Neural cell (in vitro differentiated cells): Measurements from ENCODE around the gene DBN1. TPM values are rescaled to one million over a fixed set of nuclear protein-coding genes. Genes with fewer than 3 reads are reported as not detected.

Experiments used
- H2AFZ ChIP-seq: fragments of 200-600, 300-800 bp; sonication (generic), shearing (Covaris generic); 2 replicates; pipeline ENCODE4 v1.6.0; 2014; ENCODE audit warnings: low read depth, mild to moderate bottlenecking, antibody characterized with exemption, low read length, moderate library complexity
- H3F3A ChIP-seq: fragments of 200-600 bp; shearing (Covaris generic); 2 replicates; pipeline ENCODE4 v1.6.1; 2016; ENCODE audit warnings: mild to moderate bottlenecking, moderate library complexity, mixed read lengths, antibody characterized with exemption, low read length; ENCODE audit not compliant: insufficient read depth, poor library complexity, severe bottlenecking
- H3K27ac ChIP-seq: fragments of 200-600, 300-800 bp; sonication (generic), shearing (Covaris generic); 2 replicates; pipeline ENCODE4 v1.5.1; 2014; ENCODE audit warnings: mild to moderate bottlenecking, low read length, moderate library complexity
- H3K27me3 ChIP-seq: fragments of 300-800, 200-600 bp; sonication (generic), shearing (Covaris generic); 2 replicates; pipeline ENCODE4 v1.6.0; 2014; ENCODE audit warnings: mild to moderate bottlenecking, low read depth, low read length, moderate library complexity; ENCODE audit not compliant: insufficient read depth
- H3K36me3 ChIP-seq: fragments of 300-800, 200-600 bp; sonication (generic), shearing (Covaris generic); 2 replicates; pipeline ENCODE4 v1.5.1; 2014; ENCODE audit warnings: mild to moderate bottlenecking, antibody characterized with exemption, low read length, moderate library complexity; ENCODE audit not compliant: insufficient read depth
- H3K4me2 ChIP-seq: fragments of 300-800, 200-600 bp; sonication (generic), shearing (Covaris generic); 2 replicates; pipeline ENCODE4 v1.6.0; 2014; ENCODE audit warnings: mild to moderate bottlenecking, low read length
- H3K4me3 ChIP-seq: fragments of 300-800, 200-600 bp; sonication (generic), shearing (Covaris generic); 2 replicates; pipeline ENCODE4 v1.5.1; 2014; ENCODE audit warnings: mild to moderate bottlenecking, low read length, moderate library complexity
- H3K79me2 ChIP-seq: fragments of 200-600 bp; shearing (Covaris generic); replicated peaks from 2 replicates; pipeline ENCODE4 v1.6.0; 2014; ENCODE audit warnings: mild to moderate bottlenecking, low read length, moderate library complexity; ENCODE audit not compliant: insufficient read depth
- H3K9ac ChIP-seq: fragments of 300-800, 200-600 bp; sonication (generic), shearing (Covaris generic); 2 replicates; pipeline ENCODE4 v1.6.1; 2016; ENCODE audit warnings: mild to moderate bottlenecking, low read length, mixed read lengths
- H3K9me2 ChIP-seq: fragments of 200-600 bp; shearing (Covaris generic); 2 replicates; pipeline ENCODE4 v1.6.1; 2016; ENCODE audit warnings: mild to moderate bottlenecking, low read length, mixed read lengths; ENCODE audit not compliant: insufficient read depth
- H3K9me3 ChIP-seq: fragments of 200-600, 300-800 bp; sonication (generic), shearing (Covaris generic); 2 replicates; pipeline ENCODE4 v1.6.1; 2016; ENCODE audit warnings: mild to moderate bottlenecking, mixed run types, low read length, moderate library complexity, mixed read lengths
- H4K20me1 ChIP-seq: fragments of 200-600 bp; shearing (Covaris generic); 2 replicates; pipeline ENCODE4 v1.6.1; 2016; ENCODE audit warnings: mild to moderate bottlenecking, mixed run types; ENCODE audit not compliant: insufficient read depth
- CTCF ChIP-seq: fragments of 450-650 bp; IDR thresholded peaks from 2 replicates; pipeline ENCODE4 v1.5.1; 2014; ENCODE audit warnings: antibody characterized with exemption, mild to moderate bottlenecking, moderate library complexity; ENCODE audit not compliant: poor library complexity, severe bottlenecking
- EP300 ChIP-seq: fragments of 450-650 bp; conservative IDR thresholded peaks from 2 replicates; pipeline ENCODE4 v1.6.1; 2014; ENCODE audit warnings: antibody characterized with exemption, mild to moderate bottlenecking, moderate library complexity; ENCODE audit not compliant: poor library complexity, severe bottlenecking
- EZH2 ChIP-seq: fragments of 200-600, 300-800 bp; shearing (Covaris generic), sonication (generic); IDR thresholded peaks from 2 replicates; pipeline ENCODE4 v1.6.1; 2014; ENCODE audit warnings: antibody characterized with exemption, low read length, borderline replicate concordance, mild to moderate bottlenecking; ENCODE audit not compliant: insufficient read depth, poor library complexity, severe bottlenecking
- MXI1 ChIP-seq: fragments of 450-650 bp; conservative IDR thresholded peaks from 2 replicates; pipeline ENCODE4 v1.6.1; 2014; ENCODE audit warnings: antibody characterized with exemption, mild to moderate bottlenecking; ENCODE audit not compliant: poor library complexity, severe bottlenecking
- POLR2AphosphoS5 ChIP-seq: IDR thresholded peaks from 2 replicates; pipeline ENCODE4 v1.6.1; 2012
- RAD21 ChIP-seq: fragments of 450-650 bp; conservative IDR thresholded peaks from 2 replicates; pipeline ENCODE4 v1.6.1; 2014; ENCODE audit warnings: antibody characterized with exemption, mild to moderate bottlenecking, moderate library complexity
- REST ChIP-seq: IDR thresholded peaks from 2 replicates; pipeline ENCODE4 v1.6.1; 2012; ENCODE audit warnings: borderline replicate concordance
- SMC3 ChIP-seq: fragments of 450-650 bp; conservative IDR thresholded peaks from 2 replicates; pipeline ENCODE4 v1.6.1; 2014; ENCODE audit warnings: antibody characterized with exemption, mild to moderate bottlenecking, moderate library complexity; ENCODE audit not compliant: poor library complexity
- TAF1 ChIP-seq: IDR thresholded peaks from 2 replicates; pipeline ENCODE4 v1.6.1; 2012; ENCODE audit warnings: low read depth
- polyA plus RNA-seq: library from polyadenylated mRNA; depleted of rRNA; stranded (reverse); fragments of >200 nt; gene quantifications from 2 replicates; pipeline ENCODE4 v1.2.3, GENCODE V29; 2014

Gene DBN1
- polyA plus RNA-seq, 1 donor from 2014 or later = 319 TPM

- Histone ChIP-seq H3K79me2 (peaks cover 8% of the 10 kb centered on the region), H3K4me3 (no peak overlapping the region), H3K9me2 (no peaks in the 10 kb centered on the region), H3F3A (no peaks in the 10 kb centered on the region), H3K4me2 (no peak overlapping the region), H2AFZ (no peak overlapping the region), H3K9ac (no peak overlapping the region), H3K27ac (no peak overlapping the region), H3K36me3 (no peaks in the 10 kb centered on the region), H3K9me3 (no peaks in the 10 kb centered on the region), H4K20me1 (no peaks in the 10 kb centered on the region), H3K27me3 (no peaks in the 10 kb centered on the region)
- TF ChIP-seq EP300 (no peak), RAD21 (no peak), TAF1 (no peak), SMC3 (no peak), MXI1 (no peak), EZH2 (no peak), REST (no peak), POLR2AphosphoS5 (no peak), CTCF (no peak)
These were observed 40.4 kb downstream of the DBN1 start for GRCh38 chr5:177432839-177433657.

- Histone ChIP-seq H3K79me2 (peaks cover 15% of the 10 kb centered on the region), H3F3A (no peaks in the 10 kb centered on the region), H4K20me1 (no peaks in the 10 kb centered on the region), H3K9ac (no peak overlapping the region), H2AFZ (no peak overlapping the region), H3K4me2 (no peak overlapping the region), H3K36me3 (no peaks in the 10 kb centered on the region), H3K9me3 (no peaks in the 10 kb centered on the region), H3K4me3 (no peak overlapping the region), H3K27me3 (no peaks in the 10 kb centered on the region), H3K27ac (no peak overlapping the region), H3K9me2 (no peaks in the 10 kb centered on the region)
- TF ChIP-seq CTCF (no peak), RAD21 (no peak), TAF1 (no peak), SMC3 (no peak)
These were observed 41.1 kb downstream of the DBN1 start for GRCh38 chr5:177432143-177432838.
